Natural killer cell (primary cell): Measurements from ENCODE around the gene CDC20. TPM values are rescaled to one million over a fixed set of nuclear protein-coding genes. Genes with fewer than 3 reads are reported as not detected.

Experiments used
- ATAC-seq, 3 donors: fragments of 150-1000 bp in 2 of 3; fragments of 200-7000 bp in 1 of 3; cut with Tn5 transposase; 1 replicate in 1 of 3; 2 replicates in 2 of 3; pipeline ENCODE4 v1.10.0; 2021; ENCODE audit warnings: mild to moderate bottlenecking in 2 of 3, moderate library complexity in 2 of 3
- DNase-seq, 2 donors: peaks; one replicate each; pipeline versions ENCODE4 v3.0.0 to v3.0.0-alpha.2; 2013 to 2021; ENCODE audit warnings: mixed read lengths in 1 of 2
- H3K27ac ChIP-seq: one replicate; pipeline ENCODE4 v1.5.1; 2013; ENCODE audit warnings: mild to moderate bottlenecking, low read length
- H3K27me3 ChIP-seq: one replicate; pipeline ENCODE4 v1.6.1; 2013; ENCODE audit warnings: low read length; ENCODE audit not compliant: control insufficient read depth, insufficient read depth
- H3K36me3 ChIP-seq: one replicate; pipeline ENCODE4 v1.6.1; 2013; ENCODE audit warnings: low read length; ENCODE audit not compliant: control insufficient read depth, insufficient read depth
- H3K4me1 ChIP-seq: one replicate; pipeline ENCODE4 v1.6.1; 2013; ENCODE audit warnings: low read length; ENCODE audit not compliant: control insufficient read depth, insufficient read depth
- H3K4me3 ChIP-seq: one replicate; pipeline ENCODE4 v1.5.1; 2013; ENCODE audit warnings: low read length
- H3K9me3 ChIP-seq: one replicate; pipeline ENCODE4 v1.6.1; 2013; ENCODE audit warnings: low read length; ENCODE audit not compliant: control insufficient read depth, insufficient read depth
- H3K27ac Mint-ChIP-seq, 2 donors: one replicate each; pipeline ENCODE4 v1.8.0; 2022; ENCODE audit warnings: mild to moderate bottlenecking in 2 of 2, mixed read lengths in 2 of 2, moderate library complexity in 1 of 2
- H3K27me3 Mint-ChIP-seq, 2 donors: one replicate each; pipeline ENCODE4 v1.8.0; 2022; ENCODE audit warnings: low read depth in 2 of 2, mixed read lengths in 2 of 2
- H3K36me3 Mint-ChIP-seq: one replicate; pipeline ENCODE4 v1.8.0; 2022; ENCODE audit warnings: mixed read lengths
- H3K4me1 Mint-ChIP-seq, 2 donors: one replicate each; pipeline ENCODE4 v1.8.0; 2022; ENCODE audit warnings: mixed read lengths in 2 of 2
- H3K4me3 Mint-ChIP-seq: one replicate; pipeline ENCODE4 v1.8.0; 2022; ENCODE audit warnings: mild to moderate bottlenecking, moderate library complexity, mixed read lengths
- H3K9me3 Mint-ChIP-seq, 2 donors: one replicate each; pipeline ENCODE4 v1.8.0; 2022; ENCODE audit warnings: mixed read lengths in 2 of 2
- WGBS: methylation state at CpG from one replicate; pipeline ENCODE4 v1.1.7; 2013; ENCODE audit warnings: missing lambda C conversion rate; ENCODE audit not compliant: insufficient coverage; 5-methylcytosine and 5-hydroxymethylcytosine counted together
- intact Hi-C: fragments of 100-400 bp; cut with micrococcal nuclease; formaldehyde crosslinking; loops from one replicate; pipeline ENCODE4 v1.14.2; 2022
- total RNA-seq, 4 donors: library from RNA; stranded (reverse); fragments of 120-200 nt in 1 of 4; gene quantifications; one replicate each; pipeline versions ENCODE4 v1.2.3 to v1.2.4, GENCODE V29; 2013 to 2022
- TF ChIP-seq, protein P1 (sequence below): fragments of 200-600 bp; IDR thresholded peaks from one replicate; pipeline ENCODE4 v1.8.0; 2022; ENCODE audit warnings: antibody characterized with exemption

Gene CDC20
- 1 to 10 TPM in 1 of 3 donors, under 1 TPM in 2; 0.50 to 2.4 (median 0.96) TPM for total RNA-seq
- 0.74 TPM for total RNA-seq (2013)

DNA sequence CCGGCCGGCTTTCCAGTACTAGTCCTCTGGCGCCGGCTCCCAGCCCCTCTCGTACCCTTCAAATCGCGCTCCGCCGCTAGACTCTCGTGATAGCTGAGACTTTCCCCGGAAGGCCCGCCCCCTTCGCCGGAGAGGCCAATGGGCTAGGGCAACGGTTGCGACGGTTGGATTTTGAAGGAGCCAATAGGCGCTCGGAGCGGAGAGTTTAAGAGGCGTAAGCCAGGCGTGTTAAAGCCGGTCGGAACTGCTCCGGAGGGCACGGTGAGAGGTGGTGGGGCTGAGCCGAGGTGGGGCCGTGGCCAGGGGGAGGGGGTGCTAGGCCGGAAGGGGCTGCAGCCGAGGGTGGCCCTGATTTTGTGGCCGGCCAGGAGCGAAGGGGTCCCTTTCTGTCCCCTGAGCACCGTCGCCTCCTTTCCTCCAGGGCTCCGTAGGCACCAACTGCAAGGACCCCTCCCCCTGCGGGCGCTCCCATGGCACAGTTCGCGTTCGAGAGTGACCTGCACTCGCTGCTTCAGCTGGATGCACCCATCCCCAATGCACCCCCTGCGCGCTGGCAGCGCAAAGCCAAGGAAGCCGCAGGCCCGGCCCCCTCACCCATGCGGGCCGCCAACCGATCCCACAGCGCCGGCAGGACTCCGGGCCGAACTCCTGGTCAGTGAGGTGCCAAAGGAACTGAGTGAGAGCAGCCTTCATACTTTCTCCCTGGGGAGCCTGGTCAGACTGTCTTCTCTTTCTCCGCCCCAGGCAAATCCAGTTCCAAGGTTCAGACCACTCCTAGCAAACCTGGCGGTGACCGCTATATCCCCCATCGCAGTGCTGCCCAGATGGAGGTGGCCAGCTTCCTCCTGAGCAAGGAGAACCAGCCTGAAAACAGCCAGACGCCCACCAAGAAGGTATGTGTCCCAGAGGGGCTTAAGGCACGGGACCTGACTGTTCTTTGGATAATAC is at the start of gene CDC20:
TSS of gene CDC20 (plus strand) at position 236 of the 948 bp plus-strand sequence. CDS start at position 471, 235 bp downstream.
- Mint-ChIP-seq H3K4me3 (peak within 1 kb of the TSS; percentile 92), H3K9me3 (no peaks in the 10 kb centered on the region), H3K4me1 (peaks cover 10 to 33% of the 10 kb centered on the region in 2 donors), H3K27me3 (no peaks in the 10 kb centered on the region), H3K36me3 (no peaks in the 10 kb centered on the region), H3K27ac (peak within 1 kb of the TSS; percentile 62 to 81)
- intact Hi-C loops = loop anchor here (1.0 to 2.0 kb wide), 2 partner anchors 9 to 132 kb away; partner anchors contain the start of gene ELOVL1
- H3K4me3 ChIP-seq = peak within 1 kb of the TSS; percentile 62
- H3K9me3 ChIP-seq = no peaks in the 10 kb centered on the region
- DNase-seq = peak; percentile 95 to 96
- H3K27me3 ChIP-seq = no peaks in the 10 kb centered on the region
- TF ChIP-seq, protein P1, sequence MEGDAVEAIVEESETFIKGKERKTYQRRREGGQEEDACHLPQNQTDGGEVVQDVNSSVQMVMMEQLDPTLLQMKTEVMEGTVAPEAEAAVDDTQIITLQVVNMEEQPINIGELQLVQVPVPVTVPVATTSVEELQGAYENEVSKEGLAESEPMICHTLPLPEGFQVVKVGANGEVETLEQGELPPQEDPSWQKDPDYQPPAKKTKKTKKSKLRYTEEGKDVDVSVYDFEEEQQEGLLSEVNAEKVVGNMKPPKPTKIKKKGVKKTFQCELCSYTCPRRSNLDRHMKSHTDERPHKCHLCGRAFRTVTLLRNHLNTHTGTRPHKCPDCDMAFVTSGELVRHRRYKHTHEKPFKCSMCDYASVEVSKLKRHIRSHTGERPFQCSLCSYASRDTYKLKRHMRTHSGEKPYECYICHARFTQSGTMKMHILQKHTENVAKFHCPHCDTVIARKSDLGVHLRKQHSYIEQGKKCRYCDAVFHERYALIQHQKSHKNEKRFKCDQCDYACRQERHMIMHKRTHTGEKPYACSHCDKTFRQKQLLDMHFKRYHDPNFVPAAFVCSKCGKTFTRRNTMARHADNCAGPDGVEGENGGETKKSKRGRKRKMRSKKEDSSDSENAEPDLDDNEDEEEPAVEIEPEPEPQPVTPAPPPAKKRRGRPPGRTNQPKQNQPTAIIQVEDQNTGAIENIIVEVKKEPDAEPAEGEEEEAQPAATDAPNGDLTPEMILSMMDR = no peak
- peaks cover 24% of the 10 kb centered on the region for H3K4me1 ChIP-seq
- peak; percentile 98 to 99 (median 98) for ATAC-seq
- H3K27ac ChIP-seq = peak within 1 kb of the TSS; percentile 53
- H3K36me3 ChIP-seq = peaks cover 26% of the 10 kb centered on the region
- WGBS = 5% methylated on average over 59 of the region's 59 CpGs

DNA sequence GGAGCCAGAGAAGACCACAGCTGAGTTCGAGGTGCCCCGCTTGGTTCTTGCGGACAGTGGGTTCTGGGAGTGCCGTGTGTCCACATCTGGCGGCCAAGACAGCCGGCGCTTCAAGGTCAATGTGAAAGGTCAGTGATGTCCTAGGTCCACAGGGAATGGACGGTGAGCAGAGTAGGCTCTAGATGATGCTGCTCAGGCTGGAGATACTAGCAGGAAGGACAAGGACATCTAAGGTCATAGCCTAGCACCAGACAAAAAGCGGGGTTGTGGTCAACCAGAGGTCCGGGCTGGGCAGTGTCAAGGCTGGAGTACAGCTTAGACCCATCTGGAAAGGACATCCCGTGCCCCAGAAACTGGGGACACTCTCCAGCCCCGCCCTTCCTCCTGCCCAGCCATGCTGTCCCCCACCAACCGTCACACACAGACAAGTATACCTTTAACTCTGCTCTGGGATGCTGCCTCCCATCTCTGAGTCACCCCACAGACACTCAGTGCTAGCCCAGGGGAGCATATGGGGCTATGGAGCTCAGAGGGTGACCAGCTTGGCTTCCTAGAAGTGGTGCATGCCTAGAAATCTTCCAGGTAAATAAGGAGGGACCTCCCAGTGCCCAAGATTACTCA is 49.3 kb upstream of the CDC20 start:
- ATAC-seq = no peak
- no peaks in the 10 kb centered on the region for H3K36me3 Mint-ChIP-seq
- H3K36me3 ChIP-seq = peaks cover 2% of the 10 kb centered on the region
- TF ChIP-seq, protein P1 = no peak
- no peak overlapping the region for H3K27ac ChIP-seq
- no peaks in the 10 kb centered on the region for H3K4me1 ChIP-seq
- 88% methylated on average over 13 of the region's 13 CpGs for WGBS
- no peak overlapping the region for H3K4me3 Mint-ChIP-seq
- DNase-seq = no peak
- H3K27ac Mint-ChIP-seq = no peak overlapping the region
- no peaks in the 10 kb centered on the region for H3K9me3 Mint-ChIP-seq
- intact Hi-C loops = no loop called here
- no peaks in the 10 kb centered on the region for H3K9me3 ChIP-seq
- no peaks in the 10 kb centered on the region for H3K4me1 Mint-ChIP-seq
- no peaks in the 10 kb centered on the region for H3K27me3 ChIP-seq
- H3K4me3 ChIP-seq = no peak overlapping the region
- H3K27me3 Mint-ChIP-seq = no peaks in the 10 kb centered on the region

DNA sequence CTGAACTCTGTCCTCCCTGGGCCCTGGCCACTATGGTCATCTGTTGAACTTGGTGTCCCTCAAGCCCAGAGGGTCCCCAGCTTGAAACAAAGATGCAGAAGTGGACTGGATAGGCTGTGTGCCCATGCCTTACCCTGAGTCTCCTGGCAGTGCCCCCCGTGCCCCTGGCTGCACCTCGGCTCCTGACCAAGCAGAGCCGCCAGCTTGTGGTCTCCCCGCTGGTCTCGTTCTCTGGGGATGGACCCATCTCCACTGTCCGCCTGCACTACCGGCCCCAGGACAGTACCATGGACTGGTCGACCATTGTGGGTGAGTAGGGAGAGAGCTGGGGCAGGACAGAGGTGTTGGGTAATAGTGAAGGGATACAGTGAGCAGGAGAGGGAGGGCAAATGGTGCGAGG is 47.3 kb upstream of the CDC20 start:
- H3K9me3 Mint-ChIP-seq = no peaks in the 10 kb centered on the region
- no peak overlapping the region for H3K4me3 Mint-ChIP-seq
- H3K36me3 Mint-ChIP-seq = no peaks in the 10 kb centered on the region
- intact Hi-C loops = no loop called here
- 89% methylated on average over 9 of the region's 9 CpGs for WGBS
- ATAC-seq = no peak
- H3K4me1 Mint-ChIP-seq = no peaks in the 10 kb centered on the region
- H3K27ac Mint-ChIP-seq = no peak overlapping the region
- Histone ChIP-seq H3K4me1 (no peaks in the 10 kb centered on the region), H3K9me3 (no peaks in the 10 kb centered on the region), H3K4me3 (no peak overlapping the region), H3K27me3 (no peaks in the 10 kb centered on the region), H3K36me3 (peaks cover 2% of the 10 kb centered on the region), H3K27ac (no peak overlapping the region)
- TF ChIP-seq, protein P1 = no peak
- no peak for DNase-seq
- H3K27me3 Mint-ChIP-seq = no peaks in the 10 kb centered on the region
